Activated T-cell treated with anti-CD3 and anti-CD28 coated beads for 24 hours (primary cell): ENCODE measurements around the gene PTER.

ENCODE experiments used
- DNase-seq: peaks from one replicate; pipeline ENCODE4 v3.0.0-alpha.2; 2020; ENCODE audit warnings: low read depth

Gene PTER

DNA sequence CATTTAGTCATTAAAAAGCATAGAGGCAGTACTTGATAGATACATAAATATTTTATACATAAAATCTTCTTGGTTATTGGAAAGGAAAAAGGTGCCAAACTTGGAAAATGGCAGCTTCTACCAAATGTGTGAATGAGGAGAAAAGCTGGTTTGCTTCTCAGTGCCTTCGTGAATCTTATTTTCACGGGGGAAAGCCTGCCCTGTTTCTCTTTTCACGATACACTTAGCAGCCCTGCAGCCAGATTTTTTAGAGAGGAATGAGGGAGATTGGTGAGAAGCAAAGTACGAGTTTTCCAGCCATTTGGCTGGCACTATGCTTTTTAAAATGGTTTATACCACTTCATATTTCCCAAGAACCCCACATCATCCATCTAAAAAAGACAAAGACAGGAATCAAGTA lies 107.8 kb downstream of the PTER start:
- DNase-seq, result no peak

DNA sequence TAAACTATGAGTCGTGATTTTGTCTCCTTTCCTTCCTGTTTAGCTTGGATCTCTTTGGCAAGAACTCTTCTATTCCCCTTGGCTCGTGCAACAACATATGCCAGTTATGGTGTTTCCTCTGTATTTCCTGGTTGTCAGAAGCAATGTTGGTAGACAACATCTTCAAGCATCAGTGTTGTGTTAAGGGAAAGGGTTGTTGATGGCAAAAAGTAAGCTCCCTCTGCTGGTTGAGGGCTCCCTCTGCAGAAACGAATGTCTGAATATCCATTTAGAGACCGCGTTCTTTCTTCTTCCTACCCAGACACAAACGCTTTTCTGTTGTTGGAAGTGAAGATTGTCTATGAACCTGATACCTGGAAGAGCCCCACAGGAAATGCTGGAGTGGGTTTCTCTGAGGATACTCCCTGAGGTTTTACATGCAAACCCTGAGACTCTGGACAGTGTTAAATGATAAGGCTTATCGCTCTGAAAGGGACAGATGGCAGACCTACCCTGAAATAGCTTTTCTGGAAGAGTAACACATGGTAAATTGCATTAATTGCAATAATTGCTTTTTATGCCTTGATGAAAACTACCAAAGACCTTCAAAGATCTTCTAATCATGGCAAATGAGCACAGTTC lies 108.4 kb downstream of the PTER start:
- no peak for DNase-seq

DNA sequence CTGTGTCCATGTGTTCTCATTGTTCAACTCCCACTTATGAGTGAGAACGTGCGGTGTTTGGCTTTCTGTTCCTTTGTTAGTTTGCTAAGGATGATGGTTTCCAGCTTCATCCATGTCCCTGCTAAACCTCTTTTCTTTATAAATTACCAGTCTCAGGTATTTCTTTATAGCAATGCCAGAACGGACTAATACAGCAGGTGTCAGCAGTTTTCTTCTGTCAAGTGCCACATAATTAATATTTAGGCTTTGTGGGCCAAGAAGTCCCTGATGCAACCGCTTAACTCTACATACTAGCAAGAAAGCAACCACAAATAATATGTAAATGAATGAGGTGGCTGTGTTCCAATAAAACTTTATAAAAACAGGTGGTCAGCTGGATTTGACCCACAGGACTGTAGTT lies 111.2 kb downstream of the PTER start:
- DNase-seq, result no peak

DNA sequence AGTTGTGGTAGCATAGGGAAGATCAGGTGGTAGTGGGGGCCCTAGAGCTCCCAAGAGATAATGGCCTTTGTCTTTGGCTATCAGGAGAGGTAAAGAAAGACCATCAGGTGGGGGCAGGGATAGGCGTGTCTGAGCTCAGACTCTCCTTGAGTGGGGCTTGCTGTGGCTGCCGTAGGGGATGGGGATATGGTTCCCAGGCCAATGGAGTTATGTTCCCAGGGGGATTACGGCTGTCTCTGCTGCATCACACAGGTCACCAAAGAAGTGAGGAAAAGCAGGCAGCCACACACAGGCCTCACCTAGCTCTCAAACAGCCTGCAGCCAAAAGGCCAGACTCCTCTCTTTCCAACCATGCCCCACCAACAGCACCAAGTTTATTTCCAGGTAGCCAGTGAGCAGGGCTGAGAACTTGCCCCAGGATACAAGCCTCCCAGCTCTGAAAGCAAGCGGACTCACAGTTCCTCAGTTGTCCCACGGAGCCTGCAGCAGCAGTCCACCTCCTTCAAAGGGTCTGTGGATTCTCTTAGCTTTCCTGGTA lies 122.5 kb downstream of the PTER start:
- no peak for DNase-seq

DNA sequence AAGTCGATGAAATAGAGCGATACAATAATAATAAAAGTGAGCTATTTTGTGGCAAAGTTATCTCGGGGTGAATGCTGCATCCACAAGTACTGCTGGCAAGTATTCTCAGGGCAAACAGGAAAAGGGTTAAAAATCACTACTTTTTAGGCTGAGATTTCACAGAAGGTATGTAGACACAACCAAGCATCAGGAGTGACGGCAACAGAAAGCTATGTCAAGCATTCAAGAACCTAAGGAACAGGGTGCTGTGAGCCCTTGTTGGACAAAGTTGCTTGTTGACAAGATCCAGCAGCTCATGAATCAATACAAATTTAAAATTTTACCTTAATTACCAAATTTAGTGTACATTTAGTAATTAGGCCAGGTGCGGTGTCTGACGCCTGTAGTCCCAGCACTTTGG lies 126.1 kb downstream of the PTER start:
- DNase-seq, result no peak
